ENCODE results near the gene SPRED3. TPM values are rescaled to one million over a fixed set of nuclear protein-coding genes. Genes with fewer than 3 reads are reported as not detected.
A peak's percentile ranks its signal among the peaks of the same experiment; 100 is the strongest.

SPRED3 gene
- total RNA-seq, 1 donor from 2014 or later: 2.4 TPM

DNA sequence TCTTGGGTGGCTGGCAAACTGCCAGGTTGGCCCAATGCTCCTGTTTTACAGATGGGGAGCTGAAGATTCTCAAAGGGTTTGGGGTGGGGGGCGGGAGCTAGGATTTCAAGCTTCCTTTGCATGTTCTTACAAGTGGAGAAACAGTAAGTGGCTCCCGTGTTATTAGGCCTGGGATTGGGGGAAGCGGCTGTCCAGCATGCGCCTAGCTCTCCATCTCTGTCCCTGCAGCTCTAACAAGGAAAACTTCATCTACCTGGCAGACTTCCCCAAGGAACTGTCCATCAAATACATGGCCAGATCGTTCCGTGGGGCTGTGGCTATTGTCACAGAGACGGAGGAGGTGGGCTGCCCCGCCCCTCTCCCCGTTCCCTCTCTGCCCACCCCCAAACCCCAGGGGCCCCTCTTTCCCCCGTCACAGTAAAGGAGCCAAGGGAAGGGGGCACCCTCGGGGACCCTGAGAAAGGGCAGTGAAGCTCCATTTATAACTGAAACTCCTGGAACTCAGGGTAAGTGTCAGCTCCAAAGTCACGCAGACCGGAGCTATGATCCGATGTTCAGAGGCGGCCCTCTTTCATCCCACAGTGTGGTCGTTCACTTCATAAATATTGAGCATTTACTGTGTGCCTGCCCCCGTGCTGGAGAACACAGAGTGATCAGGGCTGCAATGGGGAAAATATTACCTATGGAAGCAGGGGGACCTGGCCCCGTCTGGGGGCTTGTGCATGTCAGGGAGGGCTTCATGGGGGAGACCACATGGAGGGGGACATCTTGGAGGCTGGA is 29.1 kb upstream of the SPRED3 start:
- ATAC-seq (ENCODE audit: low read depth) (no peak), DNase-seq (no peak)
- Mint-ChIP-seq H3K4me1 (peaks cover 19% of the 10 kb centered on the region), H3K9me3 (no peaks in the 10 kb centered on the region), H3K27me3 (peaks cover 7% of the 10 kb centered on the region), H3K27ac (no peak overlapping the region), H3K36me3 (ENCODE audit: low read depth) (no peaks in the 10 kb centered on the region), H3K4me3 (peak overlapping the region; percentile 28)
- TF ChIP-seq, protein P1, sequence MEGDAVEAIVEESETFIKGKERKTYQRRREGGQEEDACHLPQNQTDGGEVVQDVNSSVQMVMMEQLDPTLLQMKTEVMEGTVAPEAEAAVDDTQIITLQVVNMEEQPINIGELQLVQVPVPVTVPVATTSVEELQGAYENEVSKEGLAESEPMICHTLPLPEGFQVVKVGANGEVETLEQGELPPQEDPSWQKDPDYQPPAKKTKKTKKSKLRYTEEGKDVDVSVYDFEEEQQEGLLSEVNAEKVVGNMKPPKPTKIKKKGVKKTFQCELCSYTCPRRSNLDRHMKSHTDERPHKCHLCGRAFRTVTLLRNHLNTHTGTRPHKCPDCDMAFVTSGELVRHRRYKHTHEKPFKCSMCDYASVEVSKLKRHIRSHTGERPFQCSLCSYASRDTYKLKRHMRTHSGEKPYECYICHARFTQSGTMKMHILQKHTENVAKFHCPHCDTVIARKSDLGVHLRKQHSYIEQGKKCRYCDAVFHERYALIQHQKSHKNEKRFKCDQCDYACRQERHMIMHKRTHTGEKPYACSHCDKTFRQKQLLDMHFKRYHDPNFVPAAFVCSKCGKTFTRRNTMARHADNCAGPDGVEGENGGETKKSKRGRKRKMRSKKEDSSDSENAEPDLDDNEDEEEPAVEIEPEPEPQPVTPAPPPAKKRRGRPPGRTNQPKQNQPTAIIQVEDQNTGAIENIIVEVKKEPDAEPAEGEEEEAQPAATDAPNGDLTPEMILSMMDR (IDR thresholded peaks at IDR 0.05): no peak
- ChIA-PET CTCF (no interaction called here), POLR2A (interaction anchor here (0.6 to 2.3 kb wide), 3 partner anchors 8 to 50 kb away, joined by 3 to 7 read pairs (median 7); no protein-coding TSS in a partner anchor)
- intact Hi-C loops (cut with micrococcal nuclease): no loop called here

DNA sequence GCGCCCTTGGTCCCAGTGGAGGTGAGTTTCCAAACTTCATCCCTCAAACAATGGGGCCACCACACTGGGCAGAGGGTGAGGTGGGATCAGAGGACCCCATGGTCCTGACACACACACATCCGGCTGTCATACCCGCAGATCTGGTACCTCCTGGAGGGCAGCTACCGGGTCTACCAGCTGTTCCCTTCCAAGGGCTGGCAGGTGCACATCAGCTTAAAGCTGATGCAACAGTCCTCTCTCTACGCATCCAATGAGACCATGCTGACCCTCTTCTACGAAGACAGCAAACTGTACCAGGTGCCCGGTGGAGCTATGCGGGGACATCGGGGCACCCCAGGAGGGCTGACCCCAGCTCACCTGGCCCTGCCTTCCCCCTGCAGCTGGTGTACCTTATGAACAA is 28.1 kb upstream of the SPRED3 start:
- TF ChIP-seq, protein P1 (IDR thresholded peaks at IDR 0.05): no peak
- H3K4me1 Mint-ChIP-seq: peaks cover 19% of the 10 kb centered on the region
- no peaks in the 10 kb centered on the region for H3K9me3 Mint-ChIP-seq
- H3K27ac Mint-ChIP-seq: no peak overlapping the region
- ATAC-seq (ENCODE audit: low read depth) (no peak), DNase-seq (no peak)
- intact Hi-C loops (cut with micrococcal nuclease): no loop called here
- ChIA-PET POLR2A (interaction anchor here (0.7 to 3.5 kb wide), 3 partner anchors 9 to 14 kb away, joined by 3 to 21 read pairs (median 7); partner anchors contain the start of gene PSMD8), CTCF (no interaction called here)
- H3K36me3 Mint-ChIP-seq (ENCODE audit: low read depth): no peaks in the 10 kb centered on the region
- H3K4me3 Mint-ChIP-seq: peak overlapping the region; percentile 85
- H3K27me3 Mint-ChIP-seq: peaks cover 7% of the 10 kb centered on the region

DNA sequence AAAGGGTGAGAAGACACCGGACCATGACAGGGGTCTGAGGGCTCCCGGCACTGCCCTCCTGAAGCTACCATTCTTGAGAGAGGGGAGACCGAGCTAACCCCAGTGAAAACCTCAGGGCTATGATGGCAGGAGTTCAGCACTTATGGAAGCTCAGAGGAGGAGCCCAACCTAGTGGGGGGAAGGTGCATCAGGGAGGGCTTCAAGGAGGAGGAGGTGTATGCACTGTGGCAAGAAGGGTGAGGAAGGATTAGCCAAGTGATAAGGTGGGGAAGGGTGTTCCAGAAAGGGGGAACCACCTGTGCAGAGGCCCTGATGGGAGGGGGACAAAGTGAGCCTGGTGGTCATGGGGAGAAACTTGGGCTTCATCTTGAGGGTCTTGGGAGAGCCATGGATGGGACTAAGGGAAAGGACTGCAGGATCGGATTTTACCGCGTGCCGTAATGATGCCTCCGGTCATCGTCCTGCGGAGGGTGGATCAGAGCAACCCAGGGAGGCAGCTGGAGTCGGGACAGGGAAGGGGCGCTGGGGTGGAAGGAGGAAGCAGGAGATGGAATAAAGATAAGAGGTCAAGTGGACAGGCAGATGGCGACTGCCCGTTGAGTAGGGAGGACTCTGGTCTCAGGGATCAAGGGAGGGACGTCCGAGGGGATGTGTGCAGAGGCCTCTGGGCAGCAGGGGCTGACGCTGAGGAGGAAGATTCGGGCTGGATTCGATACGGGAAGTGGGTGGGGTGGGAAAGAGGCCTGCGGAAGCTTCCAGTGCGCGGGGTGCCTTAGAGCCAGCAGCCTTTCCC is 27.5 kb upstream of the SPRED3 start:
- POLR2A ChIA-PET: interaction anchor here (2.3 to 3.5 kb wide), 2 partner anchors 10 to 14 kb away, joined by 7 to 21 read pairs; partner anchors contain the start of gene PSMD8
- ATAC-seq (ENCODE audit: low read depth): peak; percentile 1
- CTCF ChIA-PET: no interaction called here
- peak overlapping the region; percentile 85 for H3K4me3 Mint-ChIP-seq
- intact Hi-C loops (cut with micrococcal nuclease): loop anchor here (1.0 kb wide), 2 partner anchors 13 to 24 kb away; partner anchors contain the start of gene PSMD8
- peaks cover 7% of the 10 kb centered on the region for H3K27me3 Mint-ChIP-seq
- DNase-seq: peak; percentile 22
- H3K36me3 Mint-ChIP-seq (ENCODE audit: low read depth): no peaks in the 10 kb centered on the region
- no peaks in the 10 kb centered on the region for H3K9me3 Mint-ChIP-seq
- TF ChIP-seq, protein P1 (IDR thresholded peaks at IDR 0.05): no peak
- H3K4me1 Mint-ChIP-seq: peaks cover 19% of the 10 kb centered on the region
- H3K27ac Mint-ChIP-seq: peak overlapping the region; percentile 41

DNA sequence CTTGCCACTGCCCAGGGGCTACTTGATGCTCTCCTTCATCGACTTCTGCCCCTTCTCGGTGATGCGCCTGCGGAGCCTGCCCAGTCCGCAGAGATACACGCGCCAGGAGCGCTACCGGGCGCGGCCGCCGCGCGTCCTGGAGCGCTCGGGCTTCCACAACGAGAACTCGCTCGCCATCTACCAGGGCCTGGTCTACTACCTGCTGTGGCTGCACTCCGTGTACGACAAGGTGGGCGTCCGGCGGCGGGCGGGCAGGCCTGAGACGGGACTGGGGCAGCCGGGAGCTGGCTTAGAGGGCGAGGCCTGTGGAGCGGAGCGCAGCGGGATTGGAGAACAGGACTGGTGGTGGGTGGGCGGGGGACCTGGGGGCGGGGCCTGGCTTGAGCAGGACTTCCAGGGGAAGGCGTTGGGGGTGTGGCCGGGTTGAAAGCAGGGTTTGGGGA is 26.8 kb upstream of the SPRED3 start:
- no peak overlapping the region for H3K27ac Mint-ChIP-seq
- no peak for DNase-seq
- CTCF ChIA-PET: no interaction called here
- peaks cover 19% of the 10 kb centered on the region for H3K4me1 Mint-ChIP-seq
- H3K9me3 Mint-ChIP-seq: no peaks in the 10 kb centered on the region
- peak overlapping the region; percentile 85 for H3K4me3 Mint-ChIP-seq
- ATAC-seq (ENCODE audit: low read depth): peak; percentile 76
- peaks cover 7% of the 10 kb centered on the region for H3K27me3 Mint-ChIP-seq
- no peaks in the 10 kb centered on the region for H3K36me3 Mint-ChIP-seq (ENCODE audit: low read depth)
- intact Hi-C loops (cut with micrococcal nuclease): loop anchor here (1.0 kb wide), 2 partner anchors 13 to 24 kb away; partner anchors contain the start of gene PSMD8
- TF ChIP-seq, protein P1 (IDR thresholded peaks at IDR 0.05): no peak
- POLR2A ChIA-PET: interaction anchor here (0.7 to 3.5 kb wide), 6 partner anchors 13 to 568 kb away, joined by 3 to 21 read pairs (median 8); partner anchors contain the start of genes CATSPERG and PSMD8
